Heart left ventricle (tissue), 16 donors: ENCODE data around the gene CES2. TPM values are rescaled to one million over a fixed set of nuclear protein-coding genes. Genes with fewer than 3 reads are reported as not detected.
A peak's percentile ranks its signal among the peaks of the same experiment; 100 is the strongest.

Experiments used
- ATAC-seq, 4 donors: fragments of 200-7000 bp; cut with Tn5 transposase; one replicate each; pipeline ENCODE4 v1.9.1; 2020 to 2022; ENCODE audit warnings: moderate library complexity in 4 of 4, mild to moderate bottlenecking in 3 of 4, moderate number of reproducible peaks in 1 of 4
- DNase-seq, 5 donors: peaks; one replicate each; pipeline ENCODE4 v3.0.0-alpha.2; 2020
- H3K27ac ChIP-seq, 12 donors: fragments of 200-600 bp; sonication (generic) in 4 of 12; one replicate each; pipeline versions ENCODE4 v1.5.0 to v1.8.0; 2016 to 2022; ENCODE audit warnings: mild to moderate bottlenecking in 2 of 12
- H3K27me3 ChIP-seq, 9 donors: fragments of 200-600 bp; sonication (generic) in 2 of 9; one replicate each; pipeline versions ENCODE4 v1.5.1 to v1.8.0; 2016 to 2022; ENCODE audit warnings: mild to moderate bottlenecking in 3 of 9
- H3K36me3 ChIP-seq, 9 donors: fragments of 200-600 bp; sonication (generic) in 2 of 9; one replicate each; pipeline versions ENCODE4 v1.5.0 to v1.8.0; 2018 to 2022; ENCODE audit warnings: mild to moderate bottlenecking in 2 of 9
- H3K4me1 ChIP-seq, 12 donors: fragments of 200-600 bp; sonication (generic) in 4 of 12; one replicate each; pipeline versions ENCODE4 v1.5.0 to v1.8.0; 2016 to 2022; ENCODE audit warnings: mild to moderate bottlenecking in 3 of 12
- H3K4me3 ChIP-seq, 12 donors: fragments of 200-600 bp; sonication (generic) in 4 of 12; one replicate each; pipeline versions ENCODE4 v1.5.0 to v1.8.0; 2017 to 2022; ENCODE audit warnings: mild to moderate bottlenecking in 9 of 12, moderate library complexity in 4 of 12
- H3K9me3 ChIP-seq, 12 donors: fragments of 200-600 bp; sonication (generic) in 4 of 12; one replicate each; pipeline versions ENCODE4 v1.5.0 to v1.8.0; 2016 to 2022; ENCODE audit warnings: mild to moderate bottlenecking in 1 of 12
- CTCF ChIP-seq, 12 donors: fragments of 200-600 bp; sonication (generic) in 4 of 12; IDR thresholded peaks; one replicate each; pipeline versions ENCODE4 v1.5.0 to v1.8.0; 2018 to 2022; ENCODE audit warnings: antibody characterized with exemption in 12 of 12, mild to moderate bottlenecking in 5 of 12
- POLR2A ChIP-seq, 2 donors: fragments of 450-650 bp; IDR thresholded peaks; one replicate each; pipeline ENCODE4 v1.6.1; 2017; ENCODE audit warnings: antibody characterized with exemption in 2 of 2, mild to moderate bottlenecking in 2 of 2, moderate library complexity in 2 of 2
- WGBS, 4 donors: extraction: QIAGEN DNeasy Blood & Tissue Kit in 2 of 4; methylation state at CpG; one replicate each; pipeline versions ENCODE4 v1.1.5 to v1.1.7; 2013 to 2018; 5-methylcytosine and 5-hydroxymethylcytosine counted together
- intact Hi-C, 10 donors: fragments of 100-400 bp; cut with DNase I; formaldehyde crosslinking; loops; one replicate each; pipeline versions ENCODE4 v1.11.1 to v1.14.2; 2022
- polyA plus RNA-seq, 2 donors: library from polyadenylated mRNA; stranded (reverse); fragments of 200-250 nt; gene quantifications; one replicate each; pipeline ENCODE4 v1.2.3, GENCODE V29; 2013
- total RNA-seq, 9 donors: library from RNA; depleted of rRNA in 2 of 9; stranded (reverse); fragments of >200 nt in 2 of 9; fragmentation: NEBNext Ultra II Directional in 3 of 9; extraction: Animal tissue kit (Norgen Biotek cat#: 25700) in 3 of 9; gene quantifications; one replicate each; pipeline versions ENCODE4 v1.1.0 to v1.2.4, GENCODE V29; 2016 to 2023
- donor health status: ischemic (EF 13 %, LVEDD 7.1; RV severe dilation, severe dysfunction).
- donor health status: healthy with polysubstance abuse.
- donor health status: DM: no; HTN: yes; CAD: no.
- donor health status: DM: no; HTN: no; CAD: no.
- donor health status: ischemic (EF 25% LVEDD 6.9; RV normal size, moderate dysfunction).
- donor health status: ischemic (EF 25% LVEDD 5.7; RV mildly dilated, moderate dysfunction).
- donor health status: healthy.
- donor health status: DM: yes; HTN: yes; CAD: no.
- donor health status: ischemic (EF 35%, LVEDD 5.7; RV mildly dilated, moderate dysfunction).
- donor health status: nonischemic (EF 11% LVEDD 7.7; RV severe dilation, severe dysfunction).
- donor health status: DM: yes; HTN: yes; CAD: no.
- donor health status: PGD.
- donor health status: ischemic (EF 29% LVEDD 5.4; RV normal size, mild dysfunction).
- donor health status: nonischemic (EF 23%, LVEDD 6.1; RV moderate dilation, normal function).

CES2 gene
- total and polyA plus RNA-seq, 11 donors = 40.9 to 157 (median 78.8) TPM

GRCh38 chr16:66923866-66924265 lies 11.4 kb upstream of the CES2 start:
- Histone ChIP-seq H3K4me1 (peaks cover 0 to 78% (median 36%) of the 10 kb centered on the region in 12 donors), H3K4me3 (peak overlapping the region; percentile 48 to 94 (median 68))
- WGBS, 4 donors = 25 to 40% (median 32%) methylated on average over 3 of the region's 3 CpGs

GRCh38 chr16:66924527-66925321 lies 10.6 kb upstream of the CES2 start:
- TF ChIP-seq POLR2A (IDR thresholded peaks at IDR 0.05) (no peak), CTCF (IDR thresholded peaks at IDR 0.05) (peak in 9 of 12 donors; percentile 14 to 52 (median 39))
- peak in 2 of 4 donors; percentile 1 to 25 for ATAC-seq
- WGBS, 4 donors = 5 to 19% (median 11%) methylated on average over 15 to 72 of the region's 72 CpGs
- DNase-seq = peak in 4 of 5 donors; percentile 57 to 75 (median 70)
- intact Hi-C loops = loop anchor here in 5 of 10 donors (1.0 to 2.0 kb wide), 3 partner anchors 21 to 24 kb away; no protein-coding TSS in a partner anchor
- Histone ChIP-seq H3K27ac (peak overlapping the region; percentile 80 to 99 (median 93)), H3K27me3 (peaks cover 0 to 39% (median 0%) of the 10 kb centered on the region in 9 donors), H3K4me3 (peak overlapping the region; percentile 48 to 94 (median 68)), H3K9me3 (no peaks in the 10 kb centered on the region), H3K4me1 (peaks cover 0 to 70% (median 32%) of the 10 kb centered on the region in 12 donors), H3K36me3 (peaks cover 0 to 23% (median 0%) of the 10 kb centered on the region in 9 donors)

More at GRCh38 chr16:66923866-66924265, 11.4 kb upstream of the CES2 start:
- intact Hi-C loops = loop anchor here in 3 of 10 donors (1.0 to 2.0 kb wide), 3 partner anchors 21 to 23 kb away; no protein-coding TSS in a partner anchor
- ATAC-seq (peak in 1 of 4 donors; percentile 0), DNase-seq (peak in 1 of 5 donors; percentile 63)
- Histone ChIP-seq H3K27ac (peak overlapping the region; percentile 80 to 99 (median 93)), H3K9me3 (no peaks in the 10 kb centered on the region), H3K27me3 (peaks cover 0 to 39% (median 0%) of the 10 kb centered on the region in 9 donors), H3K36me3 (peaks cover 0 to 23% (median 0%) of the 10 kb centered on the region in 9 donors)
- TF ChIP-seq CTCF (IDR thresholded peaks at IDR 0.05) = no peak

- intact Hi-C loops = loop anchor here in 5 of 10 donors (1.0 to 2.0 kb wide), 3 partner anchors 22 to 25 kb away; no protein-coding TSS in a partner anchor
- H3K27ac ChIP-seq = peak within 1 kb of the TSS; percentile 80 to 99 (median 93)
- TF ChIP-seq CTCF (IDR thresholded peaks at IDR 0.05) (no peak), POLR2A (IDR thresholded peaks at IDR 0.05) (peak; percentile 33 to 85)
- H3K9me3 ChIP-seq = no peaks in the 10 kb centered on the region
- H3K4me3 ChIP-seq = peak within 1 kb of the TSS; percentile 48 to 94 (median 68)
- whole genome bisulfite sequencing, 4 donors = 2 to 5% (median 3%) methylated on average over 8 to 42 of the region's 42 CpGs
- peaks cover 0 to 65% (median 31%) of the 10 kb centered on the region in 12 donors for H3K4me1 ChIP-seq
- peak; percentile 73 to 92 (median 80) for DNase-seq
- H3K27me3 ChIP-seq = peaks cover 0 to 34% (median 0%) of the 10 kb centered on the region in 9 donors
- H3K36me3 ChIP-seq = peaks cover 0 to 23% (median 0%) of the 10 kb centered on the region in 9 donors
- ATAC-seq = peak; percentile 30 to 53 (median 51)
These were observed 9.9 kb upstream of the CES2 start, which contains the start of gene RRAD for GRCh38 chr16:66925322-66925840. Gene RRAD (minus strand): TSS chr16:66925535. CDS start chr16:66925179, 356 bp downstream.
